ENCODE data around the gene ITGA7.

Gene ITGA7

DNA sequence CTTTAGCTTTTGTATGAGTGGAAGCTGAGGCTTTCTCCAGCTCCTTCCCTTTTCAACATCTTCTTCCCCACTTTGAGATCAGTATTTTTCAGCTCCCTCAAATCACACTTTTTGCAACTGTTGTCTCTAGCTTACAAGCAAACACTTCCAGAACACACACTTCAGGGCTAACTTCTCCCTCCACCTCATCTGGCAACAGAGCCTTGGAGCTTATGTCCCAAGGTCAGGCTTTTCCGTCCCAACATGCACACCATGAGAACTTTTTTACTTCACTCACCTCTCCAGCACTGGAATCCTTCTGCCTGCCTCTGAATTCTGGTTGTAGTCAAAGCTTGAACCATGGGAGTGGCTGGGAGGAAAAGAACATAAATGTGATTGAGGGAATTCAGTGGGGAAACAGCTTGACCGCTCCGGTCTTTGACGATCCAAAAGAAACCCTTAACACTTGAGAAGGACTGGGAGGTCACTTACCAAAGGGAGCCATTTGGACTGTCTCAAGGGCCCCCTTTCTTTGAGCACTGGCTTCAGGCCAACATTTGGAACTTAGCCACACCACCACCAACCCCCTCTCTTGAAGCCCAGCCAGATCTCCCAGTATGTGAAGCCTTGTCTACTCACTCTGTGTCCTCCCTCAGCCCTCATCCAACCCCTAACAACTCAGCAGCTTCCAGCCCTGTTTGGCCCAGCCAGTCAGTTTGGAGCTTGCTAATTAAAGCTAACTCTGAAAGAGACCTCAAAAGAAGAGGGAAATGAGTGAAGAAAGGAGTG lies 4.3 kb upstream of the ITGA7 start:
- no peaks in the 10 kb centered on the region for H3K36me3 ChIP-seq (ENCODE audit: control insufficient read depth, insufficient read depth, low read length)
- no peak overlapping the region for H2AFZ ChIP-seq
- no peak overlapping the region for H3K9ac ChIP-seq
- TF ChIP-seq, protein P1, sequence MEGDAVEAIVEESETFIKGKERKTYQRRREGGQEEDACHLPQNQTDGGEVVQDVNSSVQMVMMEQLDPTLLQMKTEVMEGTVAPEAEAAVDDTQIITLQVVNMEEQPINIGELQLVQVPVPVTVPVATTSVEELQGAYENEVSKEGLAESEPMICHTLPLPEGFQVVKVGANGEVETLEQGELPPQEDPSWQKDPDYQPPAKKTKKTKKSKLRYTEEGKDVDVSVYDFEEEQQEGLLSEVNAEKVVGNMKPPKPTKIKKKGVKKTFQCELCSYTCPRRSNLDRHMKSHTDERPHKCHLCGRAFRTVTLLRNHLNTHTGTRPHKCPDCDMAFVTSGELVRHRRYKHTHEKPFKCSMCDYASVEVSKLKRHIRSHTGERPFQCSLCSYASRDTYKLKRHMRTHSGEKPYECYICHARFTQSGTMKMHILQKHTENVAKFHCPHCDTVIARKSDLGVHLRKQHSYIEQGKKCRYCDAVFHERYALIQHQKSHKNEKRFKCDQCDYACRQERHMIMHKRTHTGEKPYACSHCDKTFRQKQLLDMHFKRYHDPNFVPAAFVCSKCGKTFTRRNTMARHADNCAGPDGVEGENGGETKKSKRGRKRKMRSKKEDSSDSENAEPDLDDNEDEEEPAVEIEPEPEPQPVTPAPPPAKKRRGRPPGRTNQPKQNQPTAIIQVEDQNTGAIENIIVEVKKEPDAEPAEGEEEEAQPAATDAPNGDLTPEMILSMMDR (IDR thresholded peaks at IDR 0.05) = no peak
- no peak overlapping the region for H3K4me3 ChIP-seq (ENCODE audit: low read depth, low read length)
- H3K4me1 ChIP-seq = peaks cover under 1% of the 10 kb centered on the region
- H3K27me3 ChIP-seq (ENCODE audit: control insufficient read depth, insufficient read depth, low read length) = no peaks in the 10 kb centered on the region
- no peaks in the 10 kb centered on the region for H3K79me2 ChIP-seq
- H3K27ac ChIP-seq = no peak overlapping the region
- no peak overlapping the region for H3K4me2 ChIP-seq (ENCODE audit: low read length)
- H3K9me3 ChIP-seq (ENCODE audit: control insufficient read depth, low read length) = no peaks in the 10 kb centered on the region

DNA sequence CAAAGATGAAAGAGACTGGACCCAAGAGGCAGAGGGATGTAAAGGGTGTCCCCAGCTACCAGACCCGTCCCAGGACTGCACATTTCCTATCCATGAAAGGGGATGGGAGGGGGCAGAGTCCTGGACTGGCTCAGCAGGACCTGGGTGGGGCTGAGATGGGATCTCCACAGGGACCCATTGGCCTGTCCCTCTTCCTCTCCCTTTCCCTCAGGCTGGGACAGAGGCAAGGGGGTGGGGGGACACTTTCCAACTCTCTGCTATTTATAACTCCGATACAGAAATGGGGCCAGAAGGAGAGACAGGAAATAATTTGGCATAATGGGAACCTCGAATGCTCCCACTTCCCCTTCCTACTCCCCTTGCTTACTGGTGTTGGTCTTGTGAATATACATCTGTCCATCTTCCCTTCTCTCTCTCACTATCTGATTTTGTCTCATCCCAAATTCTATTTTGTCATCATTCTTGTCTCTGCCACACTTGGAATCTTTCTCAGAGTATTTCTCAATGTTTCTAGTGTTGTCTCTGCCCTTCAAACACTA lies 1.1 kb upstream of the ITGA7 start:
- Histone ChIP-seq H2AFZ (no peak overlapping the region), H3K27me3 (ENCODE audit: control insufficient read depth, insufficient read depth, low read length) (no peaks in the 10 kb centered on the region), H3K9me3 (ENCODE audit: control insufficient read depth, low read length) (no peaks in the 10 kb centered on the region), H3K4me3 (ENCODE audit: low read depth, low read length) (no peak overlapping the region), H3K36me3 (ENCODE audit: control insufficient read depth, insufficient read depth, low read length) (no peaks in the 10 kb centered on the region), H3K79me2 (no peaks in the 10 kb centered on the region), H3K4me2 (ENCODE audit: low read length) (no peak overlapping the region), H3K9ac (no peak overlapping the region), H3K27ac (no peak overlapping the region), H3K4me1 (no peaks in the 10 kb centered on the region)
- TF ChIP-seq, protein P1 (IDR thresholded peaks at IDR 0.05) = no peak

GRCh38 chr12:55707219-55707671 lies 459 bp downstream of the ITGA7 start:
- no peak overlapping the region for H3K4me2 ChIP-seq (ENCODE audit: low read length)
- no peaks in the 10 kb centered on the region for H3K79me2 ChIP-seq
- no peaks in the 10 kb centered on the region for H3K36me3 ChIP-seq (ENCODE audit: control insufficient read depth, insufficient read depth, low read length)
- H3K4me1 ChIP-seq = no peaks in the 10 kb centered on the region
- no peaks in the 10 kb centered on the region for H3K9me3 ChIP-seq (ENCODE audit: control insufficient read depth, low read length)
- TF ChIP-seq, protein P1 (IDR thresholded peaks at IDR 0.05) = no peak
- peak overlapping the region; percentile 63 for H2AFZ ChIP-seq
- H3K4me3 ChIP-seq (ENCODE audit: low read depth, low read length) = no peak overlapping the region
- no peaks in the 10 kb centered on the region for H3K27me3 ChIP-seq (ENCODE audit: control insufficient read depth, insufficient read depth, low read length)
- H3K27ac ChIP-seq = peak overlapping the region; percentile 6
- no peak overlapping the region for H3K9ac ChIP-seq

GRCh38 chr12:55706568-55707218 lies 1.0 kb downstream of the ITGA7 start:
- no peak overlapping the region for H3K9ac ChIP-seq
- no peaks in the 10 kb centered on the region for H3K36me3 ChIP-seq (ENCODE audit: control insufficient read depth, insufficient read depth, low read length)
- no peak overlapping the region for H3K4me3 ChIP-seq (ENCODE audit: low read depth, low read length)
- TF ChIP-seq, protein P1 (IDR thresholded peaks at IDR 0.05) = no peak
- H3K27ac ChIP-seq = peak overlapping the region; percentile 6
- peak overlapping the region; percentile 63 for H2AFZ ChIP-seq
- no peaks in the 10 kb centered on the region for H3K27me3 ChIP-seq (ENCODE audit: control insufficient read depth, insufficient read depth, low read length)
- H3K4me1 ChIP-seq = no peaks in the 10 kb centered on the region
- no peaks in the 10 kb centered on the region for H3K79me2 ChIP-seq
- H3K4me2 ChIP-seq (ENCODE audit: low read length) = no peak overlapping the region
- no peaks in the 10 kb centered on the region for H3K9me3 ChIP-seq (ENCODE audit: control insufficient read depth, low read length)
